GM18858 (cell line): ENCODE results near the gene OTX2.

Experiments
- ATAC-seq: cut with Tn5 transposase; IDR thresholded peaks from one replicate; pipeline ENCODE4 v1.9.1; 2021; ENCODE audit not compliant: unreplicated experiment

The OTX2 gene

DNA sequence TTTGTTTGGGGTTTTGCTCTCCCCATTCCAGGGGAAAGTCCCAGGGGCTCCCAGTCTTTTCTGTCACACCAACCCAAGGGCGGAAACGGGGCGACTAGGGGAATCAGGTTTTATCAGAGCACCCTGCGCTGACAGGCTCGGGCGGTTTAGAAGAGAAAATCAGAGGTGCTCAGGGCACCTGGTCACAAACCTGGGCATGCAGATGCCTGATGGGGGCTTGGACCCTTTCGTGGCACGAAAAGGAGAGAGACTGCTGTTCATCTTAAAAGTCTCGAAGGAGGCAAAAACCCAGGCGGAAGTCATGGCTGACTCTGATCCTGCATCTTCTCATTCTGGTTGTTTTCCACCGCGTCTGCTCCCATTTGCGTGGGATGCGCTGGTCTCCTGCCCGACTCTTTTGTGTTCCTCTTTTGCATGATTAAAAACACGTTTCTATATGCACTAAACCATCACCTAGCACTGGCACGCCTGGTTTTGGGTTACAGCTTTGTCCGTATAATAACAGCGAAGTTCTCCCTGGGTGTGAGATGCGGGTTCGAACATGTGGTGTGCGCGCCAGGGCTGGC is 13.2 kb downstream of the OTX2 start:
- no peak for ATAC-seq

- no peak for ATAC-seq
Observed at GRCh38 chr14:56796259-56796658, 14.0 kb downstream of the OTX2 start.

DNA sequence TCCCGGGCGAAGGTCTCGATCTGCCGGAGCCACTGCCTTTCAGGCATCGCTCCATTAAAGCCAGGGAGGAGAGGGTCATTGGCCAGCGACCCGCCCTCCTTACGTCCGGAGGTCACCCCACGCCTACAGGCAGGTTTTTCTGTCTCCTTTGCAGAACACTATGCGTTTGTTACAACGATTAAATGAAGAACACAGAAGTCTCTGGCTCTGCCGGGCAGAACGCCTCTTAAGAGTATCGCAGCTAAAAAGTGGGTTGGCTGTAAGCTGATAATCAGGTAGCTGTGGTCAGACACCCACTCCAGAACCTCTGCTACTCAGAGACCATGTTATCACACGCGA is 15.0 kb downstream of the OTX2 start:
- no peak for ATAC-seq

DNA sequence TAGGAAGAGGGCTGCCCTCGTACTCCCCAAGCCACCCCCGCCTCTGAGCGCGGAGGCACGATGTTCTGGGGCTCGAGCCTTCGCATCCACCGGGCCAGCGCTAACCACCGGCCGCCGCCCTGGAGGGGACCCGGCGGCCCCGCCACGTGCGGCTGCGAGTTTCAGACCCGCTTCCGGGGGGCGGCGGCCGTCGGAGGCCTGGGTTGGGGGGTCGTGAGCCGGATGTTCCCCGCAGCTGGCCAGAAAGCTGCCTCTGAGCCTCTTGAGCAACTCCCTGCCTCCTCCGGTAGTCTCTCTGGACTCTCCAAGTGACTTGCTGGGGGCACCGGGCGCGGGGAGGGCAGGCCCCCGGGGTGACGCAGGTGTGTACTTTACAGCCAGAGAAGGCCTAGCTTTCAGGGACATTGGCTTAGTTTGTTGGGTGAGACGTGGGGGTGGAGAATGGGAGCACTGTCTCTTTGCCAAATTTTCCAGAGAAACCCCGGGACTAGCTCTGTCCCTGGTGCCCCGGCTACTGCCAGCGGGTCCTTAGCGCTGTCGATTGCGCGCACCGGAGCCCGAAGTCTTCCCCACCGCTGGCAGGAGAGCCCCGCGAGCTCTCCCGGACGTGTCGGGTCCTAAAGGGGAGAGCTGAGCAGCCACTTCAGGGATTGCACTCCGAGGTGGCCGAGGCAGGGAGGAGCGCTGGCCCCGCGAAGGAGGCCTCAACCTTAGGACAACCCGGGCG is 15.6 kb downstream of the OTX2 start:
- ATAC-seq: no peak

DNA sequence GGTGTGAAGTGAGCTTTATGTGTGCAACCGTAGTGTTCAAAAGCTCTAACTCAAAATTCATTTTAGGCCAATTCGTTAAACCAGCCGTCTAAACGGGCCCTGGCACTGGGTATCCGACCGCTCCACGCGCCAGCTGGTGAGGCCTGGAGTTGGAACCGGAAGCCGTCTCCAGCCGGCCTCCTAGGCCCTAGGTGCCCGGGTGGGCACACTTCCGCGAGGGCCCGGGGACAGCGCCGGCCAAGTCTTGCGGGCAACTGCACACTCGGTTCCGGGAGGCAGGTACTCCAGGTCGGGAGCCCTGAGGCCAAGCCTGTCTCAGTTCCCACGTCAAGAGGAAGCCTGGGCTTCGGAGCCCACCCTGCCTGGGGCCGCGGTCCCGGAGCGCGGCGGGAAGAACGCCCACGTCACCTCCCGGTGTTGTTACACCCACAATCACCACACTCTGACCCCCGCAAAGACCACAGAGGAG is 16.2 kb downstream of the OTX2 start:
- ATAC-seq: no peak

GRCh38 chr14:56789955-56790354 is 20.3 kb downstream of the OTX2 start:
- no peak for ATAC-seq

DNA sequence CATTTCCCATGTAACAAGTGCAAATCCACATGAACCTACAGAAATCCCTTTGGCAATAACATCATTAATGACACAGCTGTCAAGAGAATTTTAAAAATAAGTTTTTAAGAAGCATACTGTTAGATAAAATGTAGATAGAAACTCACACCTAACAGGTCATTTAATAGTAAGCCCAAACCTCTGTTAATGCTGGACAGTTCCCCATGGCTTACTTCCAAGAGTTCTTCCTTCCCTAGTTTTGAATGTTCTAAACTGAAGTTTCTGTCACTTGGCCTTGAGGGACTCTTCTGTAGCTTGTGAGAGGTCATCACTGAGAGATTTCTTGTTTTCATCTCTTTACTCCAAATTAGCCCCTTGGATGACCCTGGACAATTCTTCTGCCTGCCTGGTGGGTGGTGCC is 22.7 kb downstream of the OTX2 start:
- no peak for ATAC-seq

DNA sequence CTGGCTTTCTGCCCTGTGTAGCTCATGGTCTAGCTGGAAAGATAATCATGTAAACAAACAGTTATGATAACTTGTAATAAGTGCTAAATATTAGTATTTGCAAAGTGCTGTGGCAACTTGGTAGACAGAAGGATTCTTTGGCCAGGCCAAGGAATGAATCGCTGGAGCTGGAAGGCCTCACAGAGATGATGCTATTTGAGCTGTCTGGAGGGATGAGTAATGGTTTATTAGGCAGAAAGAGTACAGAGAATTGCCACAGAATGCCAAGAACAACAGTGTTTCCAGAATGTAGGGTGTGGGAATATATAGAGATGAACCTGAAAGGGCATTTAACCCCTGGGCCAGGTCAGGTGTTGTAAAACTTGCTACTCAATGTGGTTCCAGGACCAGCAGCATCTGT is 27.6 kb downstream of the OTX2 start:
- no peak for ATAC-seq

- ATAC-seq: no peak
Observed at GRCh38 chr14:56774503-56774902, 35.8 kb downstream of the OTX2 start.

GRCh38 chr14:56770512-56770911 is 39.8 kb downstream of the OTX2 start:
- no peak for ATAC-seq

DNA sequence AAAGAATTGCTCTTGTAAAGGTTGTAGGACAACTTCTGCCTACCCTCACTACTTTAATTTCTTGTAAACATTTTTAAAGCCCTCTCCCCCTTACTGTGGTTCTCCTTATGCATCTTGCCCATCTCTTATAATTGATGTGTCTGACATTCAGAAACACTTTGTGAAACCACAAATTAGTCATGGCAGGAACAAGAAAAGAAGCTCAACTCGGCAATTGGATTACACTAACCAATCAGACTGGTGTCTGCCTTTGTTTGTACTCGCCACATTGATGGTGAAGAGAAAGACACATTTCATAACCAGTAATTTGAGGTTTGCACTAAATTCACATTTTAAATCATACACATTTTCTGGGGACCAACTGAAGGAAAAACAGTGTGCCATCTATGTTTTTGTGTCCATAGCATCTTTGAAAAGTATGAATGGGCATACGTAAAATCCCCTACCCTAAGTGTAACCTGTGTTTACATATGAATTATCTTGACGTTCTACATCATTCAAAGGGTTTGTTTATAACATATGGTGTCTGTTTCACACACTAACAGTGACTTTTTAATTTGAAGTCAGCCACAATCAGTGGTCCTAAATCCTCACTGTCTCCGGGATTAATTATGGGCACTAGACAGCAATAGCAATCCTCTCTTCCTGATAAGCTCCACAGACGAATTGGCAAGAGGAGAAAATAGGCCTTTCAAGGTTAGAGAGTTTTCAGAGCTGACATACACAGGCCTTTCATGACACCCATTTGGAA is 49.9 kb downstream of the OTX2 start:
- ATAC-seq: no peak

DNA sequence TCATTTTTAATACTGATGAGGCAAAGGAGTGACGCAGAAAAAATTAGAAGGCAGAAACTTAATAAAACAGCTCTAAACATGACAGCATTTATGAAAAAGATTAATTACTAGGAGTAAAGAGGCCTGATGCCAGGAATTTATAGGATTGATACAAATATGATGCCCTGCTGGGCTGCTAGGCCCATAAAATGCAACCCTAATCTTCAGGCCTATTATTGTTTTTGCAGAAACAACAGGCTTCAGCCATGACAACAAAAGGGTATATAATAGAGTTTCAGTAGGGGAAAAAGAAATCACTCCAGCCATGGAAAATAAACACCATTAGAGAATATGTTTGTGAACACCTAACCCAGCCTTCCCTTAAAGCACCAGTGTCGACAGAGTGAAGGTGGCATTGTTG is 50.6 kb downstream of the OTX2 start:
- ATAC-seq: no peak

- no peak for ATAC-seq
Observed at GRCh38 chr14:56759094-56759493, 51.2 kb downstream of the OTX2 start.

DNA sequence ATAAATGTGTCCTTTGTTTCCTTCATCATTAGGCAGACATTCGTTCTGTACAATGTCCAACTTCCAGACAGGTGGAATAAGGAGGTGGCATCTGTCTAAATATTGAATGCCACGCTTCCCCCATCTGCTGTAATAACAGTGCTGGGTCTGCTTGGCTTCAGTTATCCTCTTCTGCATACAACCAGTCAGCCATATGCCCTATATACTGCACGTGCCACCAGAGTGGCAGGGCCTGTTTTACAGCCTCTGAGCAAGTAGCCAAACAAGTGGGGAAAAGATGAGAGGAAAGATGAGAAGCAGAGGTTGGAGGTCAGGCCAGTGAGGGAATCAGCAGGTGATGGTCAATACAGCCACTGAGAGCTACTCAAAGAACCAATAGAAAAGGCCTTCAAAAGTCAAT is 55.4 kb downstream of the OTX2 start:
- ATAC-seq: no peak

GRCh38 chr14:56753396-56753795 is 56.9 kb downstream of the OTX2 start:
- ATAC-seq: no peak

DNA sequence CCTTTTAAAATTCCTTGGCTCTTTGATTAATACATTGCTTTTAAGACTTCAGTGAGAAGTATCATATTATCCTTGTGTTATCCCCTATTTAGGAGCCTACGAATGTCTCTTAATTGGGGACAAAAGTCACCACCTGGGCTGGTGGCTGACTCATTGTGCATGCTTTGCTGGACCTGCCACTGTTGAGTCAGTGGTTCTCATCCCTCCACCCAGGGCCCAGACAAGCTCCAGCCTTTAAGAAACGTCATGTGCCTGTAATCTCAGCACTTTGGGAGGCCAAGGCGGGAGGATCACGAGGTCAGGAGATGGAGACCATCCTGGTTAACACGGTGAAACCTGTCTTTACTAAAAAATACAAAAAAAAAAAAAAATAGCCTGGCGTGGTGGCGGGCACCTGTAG is 57.9 kb downstream of the OTX2 start:
- ATAC-seq: no peak

- ATAC-seq: no peak
Observed at GRCh38 chr14:56751471-56751870, 58.8 kb downstream of the OTX2 start.
